Mesendoderm (in vitro differentiated cells): ENCODE measurements around the gene SIGLEC12.

ENCODE experiments used
- DNase-seq: peaks from one replicate; pipeline ENCODE4 v3.0.0; 2013
- H2AK5ac ChIP-seq: 2 replicates; pipeline ENCODE4 v1.6.1; 2013; ENCODE audit warnings: low read length, inconsistent platforms
- H2BK120ac ChIP-seq: 2 replicates; pipeline ENCODE4 v1.6.1; 2013; ENCODE audit warnings: low read depth, mild to moderate bottlenecking, low read length, moderate library complexity, mixed read lengths
- H2BK15ac ChIP-seq: replicated peaks from 2 replicates; pipeline ENCODE4 v1.6.1; 2013; ENCODE audit warnings: low read depth, mild to moderate bottlenecking, moderate library complexity
- H2BK5ac ChIP-seq: 2 replicates; pipeline ENCODE4 v1.6.1; 2013; ENCODE audit warnings: low read length, inconsistent platforms
- H3K18ac ChIP-seq: 2 replicates; pipeline ENCODE4 v1.6.1; 2013; ENCODE audit warnings: mild to moderate bottlenecking, low read length, mixed read lengths
- H3K23ac ChIP-seq: one replicate; pipeline ENCODE4 v1.6.1; 2013; ENCODE audit warnings: low read length
- H3K27ac ChIP-seq: 2 replicates; pipeline ENCODE4 v1.5.1; 2013; ENCODE audit warnings: low read depth, mild to moderate bottlenecking, inconsistent platforms, low read length, moderate library complexity
- H3K27me3 ChIP-seq: 2 replicates; pipeline ENCODE4 v1.6.1; 2013; ENCODE audit warnings: low read length, control low read depth, mild to moderate bottlenecking, inconsistent platforms; ENCODE audit not compliant: insufficient read depth, poor library complexity
- H3K36me3 ChIP-seq: 2 replicates; pipeline ENCODE4 v1.6.1; 2013; ENCODE audit warnings: low read length, inconsistent platforms; ENCODE audit not compliant: control insufficient read depth, insufficient read depth
- H3K4ac ChIP-seq: one replicate; pipeline ENCODE4 v1.6.1; 2013; ENCODE audit warnings: low read depth, mild to moderate bottlenecking, low read length, moderate library complexity
- H3K4me1 ChIP-seq: 2 replicates; pipeline ENCODE4 v1.6.1; 2013; ENCODE audit warnings: low read depth, low read length, inconsistent platforms; ENCODE audit not compliant: control insufficient read depth
- H3K4me2 ChIP-seq: 2 replicates; pipeline ENCODE4 v1.6.1; 2013; ENCODE audit warnings: low read length
- H3K4me3 ChIP-seq: 2 replicates; pipeline ENCODE4 v1.5.1; 2013; ENCODE audit warnings: mild to moderate bottlenecking, low read length
- H3K56ac ChIP-seq: one replicate; pipeline ENCODE4 v1.6.1; 2013; ENCODE audit warnings: low read length
- H3K79me1 ChIP-seq: 2 replicates; pipeline ENCODE4 v1.6.1; 2013; ENCODE audit warnings: low read length, inconsistent platforms
- H3K79me2 ChIP-seq: 2 replicates; pipeline ENCODE4 v1.6.1; 2013; ENCODE audit warnings: mild to moderate bottlenecking, low read length; ENCODE audit not compliant: control insufficient read depth, insufficient read depth
- H3K9ac ChIP-seq: 2 replicates; pipeline ENCODE4 v1.6.1; 2013; ENCODE audit warnings: low read length, inconsistent platforms
- H4K5ac ChIP-seq: one replicate; pipeline ENCODE4 v1.6.1; 2013; ENCODE audit warnings: low read length
- H4K8ac ChIP-seq: one replicate; pipeline ENCODE4 v1.6.1; 2013; ENCODE audit warnings: low read depth, mild to moderate bottlenecking, control low read depth, low read length, moderate library complexity
- WGBS: extraction: QIAGEN DNeasy Blood & Tissue Kit; methylation state at CpG from one replicate; pipeline ENCODE4 v1.1.7; 2013; ENCODE audit warnings: low lambda C conversion rate, missing lambda C conversion rate; ENCODE audit not compliant: insufficient coverage; ENCODE audit errors: extremely low coverage; 5-methylcytosine and 5-hydroxymethylcytosine counted together

Gene SIGLEC12

GRCh38 chr19:51462276-51462675, 39.3 kb downstream of the SIGLEC12 start:
- no CpG with 5 or more reads among the region's 7 CpGs for WGBS
- no peaks in the 10 kb centered on the region for H3K36me3 ChIP-seq
- no peaks in the 10 kb centered on the region for H3K4me1 ChIP-seq
- H3K27me3 ChIP-seq: no peaks in the 10 kb centered on the region
- no peak overlapping the region for H4K8ac ChIP-seq
- H2BK5ac ChIP-seq: no peak overlapping the region
- H3K56ac ChIP-seq: no peak overlapping the region
- no peak overlapping the region for H3K27ac ChIP-seq
- no peaks in the 10 kb centered on the region for H3K79me1 ChIP-seq
- no peak overlapping the region for H3K9ac ChIP-seq
- H3K4ac ChIP-seq: no peak overlapping the region
- no peak overlapping the region for H3K23ac ChIP-seq
- no peak overlapping the region for H3K4me3 ChIP-seq
- no peak overlapping the region for H2BK120ac ChIP-seq
- H3K79me2 ChIP-seq: no peaks in the 10 kb centered on the region
- H2BK15ac ChIP-seq: no peak overlapping the region
- no peak overlapping the region for H3K4me2 ChIP-seq
- H2AK5ac ChIP-seq: no peak overlapping the region
- H3K18ac ChIP-seq: no peak overlapping the region
- no peak for DNase-seq
- H4K5ac ChIP-seq: no peak overlapping the region

- Histone ChIP-seq H3K27ac (no peak overlapping the region), H4K5ac (no peak overlapping the region), H3K4ac (no peak overlapping the region), H3K4me2 (no peak overlapping the region), H3K56ac (no peak overlapping the region), H3K27me3 (no peaks in the 10 kb centered on the region), H3K23ac (no peak overlapping the region), H3K9ac (no peak overlapping the region), H3K79me2 (no peaks in the 10 kb centered on the region), H2BK15ac (no peak overlapping the region), H2BK5ac (no peak overlapping the region), H2AK5ac (no peak overlapping the region), H3K4me1 (no peaks in the 10 kb centered on the region), H2BK120ac (no peak overlapping the region), H3K36me3 (no peaks in the 10 kb centered on the region), H3K4me3 (no peak overlapping the region), H3K18ac (no peak overlapping the region), H3K79me1 (no peaks in the 10 kb centered on the region), H4K8ac (no peak overlapping the region)
- WGBS: no CpG with 5 or more reads among the region's 8 CpGs
- no peak for DNase-seq
These were observed 39.9 kb downstream of the SIGLEC12 start for GRCh38 chr19:51461723-51462161.

DNA sequence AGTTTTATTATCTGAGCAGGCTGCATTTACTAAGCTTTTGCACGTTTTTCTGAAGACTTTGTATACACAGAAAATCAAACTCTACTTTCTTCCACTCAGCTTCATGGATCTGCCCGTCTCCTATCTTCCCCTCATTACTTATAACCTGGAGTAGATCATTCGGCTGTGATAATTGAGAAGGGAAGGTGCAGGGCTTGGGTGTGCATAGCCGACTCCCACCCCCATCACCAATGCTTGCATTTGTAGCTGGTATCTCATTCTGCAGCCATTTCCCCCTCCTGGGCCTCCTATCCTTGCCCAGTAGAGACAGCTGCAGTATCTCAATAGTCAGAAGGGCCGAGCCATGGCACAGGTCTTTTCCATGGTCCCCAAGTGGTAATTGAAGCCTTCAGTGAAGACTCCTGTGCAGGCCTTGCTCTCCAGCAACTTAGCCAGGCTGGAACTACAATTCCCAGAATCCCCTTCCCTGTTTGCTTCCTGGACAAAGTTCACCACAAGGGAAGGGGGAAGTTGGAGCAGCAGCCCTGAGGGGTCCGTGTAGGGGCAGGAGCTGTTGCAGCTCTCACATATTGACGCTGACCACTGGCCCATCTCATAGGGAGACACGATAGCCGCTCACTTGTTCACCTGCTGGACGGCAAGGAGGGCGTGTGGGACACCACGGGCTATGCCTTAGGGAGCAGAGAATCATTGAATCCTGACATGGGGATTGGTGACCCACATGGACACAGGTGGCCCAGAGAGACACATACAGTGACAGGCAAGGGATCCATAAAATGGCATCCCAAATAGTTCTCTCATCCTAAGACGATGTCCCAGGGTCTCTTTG, 41.2 kb downstream of the SIGLEC12 start:
- Histone ChIP-seq H3K36me3 (no peaks in the 10 kb centered on the region), H3K23ac (no peak overlapping the region), H3K27ac (no peak overlapping the region), H3K79me2 (no peaks in the 10 kb centered on the region), H2AK5ac (no peak overlapping the region), H3K79me1 (no peaks in the 10 kb centered on the region), H2BK120ac (no peak overlapping the region), H2BK15ac (no peak overlapping the region), H3K18ac (no peak overlapping the region), H3K4me2 (no peak overlapping the region), H3K56ac (peak overlapping the region; percentile 35), H3K9ac (no peak overlapping the region), H3K4ac (no peak overlapping the region), H3K4me1 (no peaks in the 10 kb centered on the region), H4K8ac (no peak overlapping the region), H3K27me3 (no peaks in the 10 kb centered on the region), H4K5ac (no peak overlapping the region), H2BK5ac (no peak overlapping the region), H3K4me3 (no peak overlapping the region)
- peak; percentile 56 for DNase-seq
- WGBS: no CpG with 5 or more reads among the region's 13 CpGs

- H3K56ac ChIP-seq: no peak overlapping the region
- H3K23ac ChIP-seq: no peak overlapping the region
- no peak overlapping the region for H4K5ac ChIP-seq
- H3K36me3 ChIP-seq: no peaks in the 10 kb centered on the region
- WGBS: no CpG with 5 or more reads among the region's 14 CpGs
- H3K4me2 ChIP-seq: no peak overlapping the region
- no peak for DNase-seq
- H3K4ac ChIP-seq: no peak overlapping the region
- no peak overlapping the region for H3K18ac ChIP-seq
- H3K9ac ChIP-seq: no peak overlapping the region
- H4K8ac ChIP-seq: no peak overlapping the region
- H3K27ac ChIP-seq: no peak overlapping the region
- H2AK5ac ChIP-seq: no peak overlapping the region
- H2BK5ac ChIP-seq: no peak overlapping the region
- H3K4me3 ChIP-seq: no peak overlapping the region
- no peaks in the 10 kb centered on the region for H3K4me1 ChIP-seq
- H3K79me1 ChIP-seq: no peaks in the 10 kb centered on the region
- H3K27me3 ChIP-seq: no peaks in the 10 kb centered on the region
- no peaks in the 10 kb centered on the region for H3K79me2 ChIP-seq
- H2BK15ac ChIP-seq: no peak overlapping the region
- H2BK120ac ChIP-seq: no peak overlapping the region
These were observed 42.6 kb downstream of the SIGLEC12 start for GRCh38 chr19:51458899-51459505.

- Histone ChIP-seq H3K4me1 (no peaks in the 10 kb centered on the region), H2BK5ac (no peak within 1 kb of the TSS), H3K23ac (no peak within 1 kb of the TSS), H3K27ac (no peak within 1 kb of the TSS), H4K8ac (no peak within 1 kb of the TSS), H3K79me2 (no peaks in the 10 kb centered on the region), H3K79me1 (no peaks in the 10 kb centered on the region), H2BK120ac (no peak within 1 kb of the TSS), H3K9ac (no peak within 1 kb of the TSS), H3K27me3 (no peaks in the 10 kb centered on the region), H3K4ac (no peak within 1 kb of the TSS), H4K5ac (no peak within 1 kb of the TSS), H3K4me3 (no peak within 1 kb of the TSS), H3K18ac (no peak within 1 kb of the TSS), H2AK5ac (no peak within 1 kb of the TSS), H2BK15ac (no peak within 1 kb of the TSS), H3K36me3 (no peaks in the 10 kb centered on the region), H3K56ac (no peak within 1 kb of the TSS), H3K4me2 (no peak within 1 kb of the TSS)
- no peak for DNase-seq
- no CpG with 5 or more reads among the region's 10 CpGs for WGBS
These were observed 43.5 kb downstream of the SIGLEC12 start, which contains the start of gene SIGLEC8 for GRCh38 chr19:51458051-51458645. SIGLEC8 (minus strand) TSS chr19:51458454; CDS start chr19:51458387, 67 bp downstream.
